Panc1 (cell line): ENCODE data around the gene CRK. TPM values are rescaled to one million over a fixed set of nuclear protein-coding genes. Genes with fewer than 3 reads are reported as not detected.
A peak's percentile ranks its signal among the peaks of the same experiment; 100 is the strongest.

ENCODE experiments used
- ATAC-seq: fragments of 200-7000 bp; cut with Tn5 transposase; 2 replicates; pipeline ENCODE4 v1.9.1; 2020; ENCODE audit warnings: mild to moderate bottlenecking, moderate library complexity
- BruUV-seq: library from RNA; stranded (reverse); fragments of 400-500 nt; replicated peaks from 2 replicates; lab custom pipeline; 2021; lab: Mats Ljungman, UMichigan
- CTCF ChIA-PET: fragments of 300-600 bp; sonication (Branson Sonifier 250); formaldehyde crosslinking; loops from one replicate; lab custom pipeline; 2022; ENCODE audit warnings: antibody characterized with exemption; lab: Charles Lee
- POLR2A ChIA-PET: fragments of 300-600 bp; sonication (Branson Sonifier 250); formaldehyde crosslinking; loops from one replicate; lab custom pipeline; 2022; ENCODE audit warnings: antibody characterized with exemption; lab: Charles Lee
- DNase-seq: peaks from one replicate; pipeline ENCODE4 v3.0.0-alpha.2; 2010; ENCODE audit warnings: low read depth, low spot score
- H3K27ac ChIP-seq: 2 replicates; pipeline ENCODE4 v1.5.1; 2011; ENCODE audit warnings: mild to moderate bottlenecking, low read length, inconsistent platforms
- H3K27me3 ChIP-seq: fragments of 200-500 bp; sonication (Bioruptor generic); 2 replicates; pipeline ENCODE4 v1.6.0; 2014; ENCODE audit warnings: low read length, inconsistent platforms; ENCODE audit not compliant: control insufficient read depth, insufficient read depth
- H3K36me3 ChIP-seq: fragments of 200-500 bp; sonication (Bioruptor generic); 2 replicates; pipeline ENCODE4 v1.5.1; 2014; ENCODE audit warnings: inconsistent platforms, mild to moderate bottlenecking, low read length, moderate library complexity; ENCODE audit not compliant: control insufficient read depth, insufficient read depth
- H3K4me1 ChIP-seq: 2 replicates; pipeline ENCODE4 v1.5.1; 2011; ENCODE audit warnings: inconsistent platforms, mild to moderate bottlenecking, low read length, moderate library complexity; ENCODE audit not compliant: control insufficient read depth, insufficient read depth
- H3K4me3 ChIP-seq, 2 experiments: 2 replicates each; pipeline ENCODE4 v1.5.1; 2011 to 2012; ENCODE audit warnings: low read depth in 2 of 2, low read length in 2 of 2, mild to moderate bottlenecking in 2 of 2, inconsistent platforms in 1 of 2, moderate library complexity in 1 of 2
- H3K9me3 ChIP-seq: fragments of 200-500 bp; sonication (Bioruptor generic); 2 replicates; pipeline ENCODE4 v1.5.1; 2014; ENCODE audit warnings: low read depth, mild to moderate bottlenecking, inconsistent platforms, low read length, moderate library complexity; ENCODE audit not compliant: control insufficient read depth, insufficient read depth
- CTCF ChIP-seq: fragments of 450-650 bp; IDR thresholded peaks from 2 replicates; pipeline ENCODE4 v1.5.1; 2017; ENCODE audit warnings: mild to moderate bottlenecking
- POLR2AphosphoS5 ChIP-seq: IDR thresholded peaks from 2 replicates; pipeline ENCODE4 v1.6.1; 2012; ENCODE audit warnings: mild to moderate bottlenecking, low read depth, low read length, moderate library complexity
- REST ChIP-seq, 2 experiments: IDR thresholded peaks; 2 replicates each; pipeline ENCODE4 v1.6.1; 2011 to 2012; ENCODE audit warnings: low read depth in 2 of 2, control low read depth in 1 of 2, low read length in 1 of 2, mild to moderate bottlenecking in 1 of 2, moderate library complexity in 1 of 2; ENCODE audit not compliant: insufficient read depth in 1 of 2
- SIN3A ChIP-seq: IDR thresholded peaks from 2 replicates; pipeline ENCODE4 v1.6.1; 2012; ENCODE audit warnings: low read depth, mild to moderate bottlenecking, low read length, moderate library complexity, borderline replicate concordance; ENCODE audit not compliant: insufficient read depth
- TCF7L2 ChIP-seq: IDR thresholded peaks from 2 replicates; pipeline ENCODE4 v1.6.1; 2011; ENCODE audit warnings: mild to moderate bottlenecking, low read depth, low read length, inconsistent platforms
- in situ Hi-C: cut with HindIII; loops from 2 replicates; pipeline ENCODE4 v1.10.0; 2016; ENCODE audit warnings: low sequenced_read_pairs, low pct_unique_long_range_greater_than_20kb
- intact Hi-C: fragments of 100-400 bp; cut with micrococcal nuclease; formaldehyde crosslinking; loops from one replicate; pipeline ENCODE4 v1.10.0; 2022; ENCODE audit not compliant: unreplicated experiment
- total RNA-seq: library from RNA; stranded (reverse); gene quantifications from one replicate; pipeline ENCODE4 v1.2.1, GENCODE V29; 2021; ENCODE audit not compliant: unreplicated experiment

The CRK gene
- total RNA-seq, 1 experiment from 2014 or later = 67.0 TPM

- in situ Hi-C loops (no loop called here), intact Hi-C loops (no loop called here)
- ATAC-seq (no peak), DNase-seq (no peak)
- Histone ChIP-seq H3K4me3 (no peak overlapping the region), H3K36me3 (no peaks in the 10 kb centered on the region; the same call in 1 of the 2 replicates), H3K4me1 (peaks cover 20% of the 10 kb centered on the region), H3K9me3 (no peaks in the 10 kb centered on the region), H3K27ac (peak overlapping the region; percentile 63), H3K27me3 (no peaks in the 10 kb centered on the region)
- POLR2A ChIA-PET = no interaction called here
- CTCF ChIA-PET = interaction anchor here (0.6 kb wide), 1 partner anchor 33 kb away, joined by 6 read pairs; no protein-coding TSS in a partner anchor
- TF ChIP-seq POLR2AphosphoS5 (peak; percentile 51; the same call in 1 of the 2 replicates), CTCF (no peak)
- BruUV-seq = TSS peak; percentile 54
Measured at GRCh38 chr17:1461198-1461944, 5.3 kb upstream of the CRK start.

GRCh38 chr17:1460233-1460632, 4.2 kb upstream of the CRK start:
- H3K4me3 ChIP-seq = no peak overlapping the region
- POLR2A ChIA-PET = interaction anchor here (0.7 kb wide), 1 partner anchor 9 kb away, joined by 4 read pairs; no protein-coding TSS in a partner anchor
- H3K36me3 ChIP-seq = no peaks in the 10 kb centered on the region; the same call in 1 of the 2 replicates
- no peaks in the 10 kb centered on the region for H3K27me3 ChIP-seq
- intact Hi-C loops = no loop called here
- in situ Hi-C loops = no loop called here
- no peak for TF ChIP-seq POLR2AphosphoS5
- TF ChIP-seq SIN3A = no peak
- no peak for TF ChIP-seq CTCF
- TF ChIP-seq REST (IDR thresholded peaks at IDR 0.05; ENCODE audit: insufficient read depth in 1 of 2, low read depth in 2 of 2, low read length in 1 of 2) = no peak
- no peak for TF ChIP-seq TCF7L2
- CTCF ChIA-PET = no interaction called here
- peak overlapping the region; percentile 52; the same call in 1 of the 2 replicates for H3K27ac ChIP-seq
- no peaks in the 10 kb centered on the region for H3K9me3 ChIP-seq
- ATAC-seq (no peak), DNase-seq (peak; percentile 50)
- no TSS peak for BruUV-seq
- peaks cover 20% of the 10 kb centered on the region for H3K4me1 ChIP-seq
